Activated T-cell treated with anti-CD3 and anti-CD28 coated beads, Interleukin-2, amount 50 U/mL, for 1 hour (primary cell): ENCODE data around the gene MAEA.

Source experiments
- DNase-seq: peaks from one replicate; pipeline ENCODE4 v3.0.0-alpha.2; 2020

Gene MAEA

GRCh38 chr4:1380368-1381151 is 90.9 kb downstream of the MAEA start:
- no peak for DNase-seq

- no peak for DNase-seq
Measured at GRCh38 chr4:1381181-1381621, 91.5 kb downstream of the MAEA start.

- no peak for DNase-seq
Measured at GRCh38 chr4:1381944-1382541, 92.4 kb downstream of the MAEA start.

GRCh38 chr4:1382776-1383727 is 93.4 kb downstream of the MAEA start:
- DNase-seq = no peak

- no peak for DNase-seq
Measured at GRCh38 chr4:1383728-1384591, 94.3 kb downstream of the MAEA start.

- no peak for DNase-seq
Measured at GRCh38 chr4:1384675-1385372, 95.1 kb downstream of the MAEA start.

- DNase-seq = no peak
Measured at GRCh38 chr4:1385373-1386340, 96.0 kb downstream of the MAEA start.
